ENCODE measurements around the gene MSGN1. TPM values are rescaled to one million over a fixed set of nuclear protein-coding genes. Genes with fewer than 3 reads are reported as not detected.

MSGN1 gene, protein sequence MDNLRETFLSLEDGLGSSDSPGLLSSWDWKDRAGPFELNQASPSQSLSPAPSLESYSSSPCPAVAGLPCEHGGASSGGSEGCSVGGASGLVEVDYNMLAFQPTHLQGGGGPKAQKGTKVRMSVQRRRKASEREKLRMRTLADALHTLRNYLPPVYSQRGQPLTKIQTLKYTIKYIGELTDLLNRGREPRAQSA
- total RNA-seq = not detected

DNA sequence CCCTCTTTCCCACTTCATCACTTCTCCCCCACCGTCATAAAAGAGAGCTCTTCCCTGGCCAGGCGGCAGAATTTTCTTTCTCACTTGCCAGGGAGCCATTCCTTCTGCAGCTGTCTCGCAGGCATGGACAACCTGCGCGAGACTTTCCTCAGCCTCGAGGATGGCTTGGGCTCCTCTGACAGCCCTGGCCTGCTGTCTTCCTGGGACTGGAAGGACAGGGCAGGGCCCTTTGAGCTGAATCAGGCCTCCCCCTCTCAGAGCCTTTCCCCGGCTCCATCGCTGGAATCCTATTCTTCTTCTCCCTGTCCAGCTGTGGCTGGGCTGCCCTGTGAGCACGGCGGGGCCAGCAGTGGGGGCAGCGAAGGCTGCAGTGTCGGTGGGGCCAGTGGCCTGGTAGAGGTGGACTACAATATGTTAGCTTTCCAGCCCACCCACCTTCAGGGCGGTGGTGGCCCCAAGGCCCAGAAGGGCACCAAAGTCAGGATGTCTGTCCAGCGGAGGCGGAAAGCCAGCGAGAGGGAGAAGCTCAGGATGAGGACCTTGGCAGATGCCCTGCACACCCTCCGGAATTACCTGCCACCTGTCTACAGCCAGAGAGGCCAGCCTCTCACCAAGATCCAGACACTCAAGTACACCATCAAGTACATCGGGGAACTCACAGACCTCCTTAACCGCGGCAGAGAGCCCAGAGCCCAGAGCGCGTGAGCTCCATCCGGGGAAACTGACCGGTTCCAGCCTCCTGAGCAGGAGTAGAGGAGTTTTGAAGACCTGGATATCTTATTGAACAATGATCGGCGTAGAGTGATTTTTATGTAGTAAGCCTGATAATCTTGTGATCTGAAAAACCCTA is at the start of gene MSGN1:
Gene MSGN1 (plus strand): TSS at position 65 of the 850 bp plus-strand sequence. CDS start 59 bp downstream, at position 124.
- Mint-ChIP-seq H3K4me1 (ENCODE audit: low read depth) (peaks cover 22% of the 10 kb centered on the region), H3K9me3 (ENCODE audit: insufficient read depth) (no peaks in the 10 kb centered on the region), H3K36me3 (ENCODE audit: low read depth) (no peaks in the 10 kb centered on the region), H3K27me3 (ENCODE audit: low read depth) (peaks cover 27% of the 10 kb centered on the region), H3K4me3 (no peak within 1 kb of the TSS), H3K27ac (no peak within 1 kb of the TSS)
- ATAC-seq = no peak
- CTCF ChIA-PET = no interaction called here
- POLR2A ChIA-PET = no interaction called here
- DNase-seq = no peak

DNA sequence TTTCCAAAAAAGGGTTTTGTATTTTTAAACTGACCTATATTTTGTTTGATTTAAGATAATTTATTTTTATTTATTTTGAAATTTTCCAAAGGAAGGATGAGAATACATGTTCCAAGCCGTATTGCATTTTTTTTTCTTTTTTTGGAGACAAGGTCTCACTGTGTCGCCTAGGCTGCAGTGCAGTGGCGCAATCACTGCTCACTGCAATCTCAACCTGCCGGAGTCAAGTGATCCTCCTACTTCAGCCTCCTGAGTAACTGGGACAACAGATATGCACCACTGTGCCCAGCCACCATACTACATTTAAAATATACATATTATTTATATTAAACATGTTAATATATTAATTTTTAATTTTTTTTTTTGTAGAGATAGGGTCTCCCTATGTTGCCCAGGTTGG is 47.4 kb upstream of the MSGN1 start:
- H3K9me3 Mint-ChIP-seq (ENCODE audit: insufficient read depth) = no peaks in the 10 kb centered on the region
- no peak for DNase-seq
- no peaks in the 10 kb centered on the region for H3K4me1 Mint-ChIP-seq (ENCODE audit: low read depth)
- no peaks in the 10 kb centered on the region for H3K27me3 Mint-ChIP-seq (ENCODE audit: low read depth)
- no peak for ATAC-seq
- no peak overlapping the region for H3K4me3 Mint-ChIP-seq
- H3K27ac Mint-ChIP-seq = no peak overlapping the region
- POLR2A ChIA-PET = interaction anchor here (0.5 kb wide), 1 partner anchor 44 kb away, joined by 3 read pairs; no protein-coding TSS in a partner anchor
- peaks cover 27% of the 10 kb centered on the region for H3K36me3 Mint-ChIP-seq (ENCODE audit: low read depth)
- CTCF ChIA-PET = no interaction called here

DNA sequence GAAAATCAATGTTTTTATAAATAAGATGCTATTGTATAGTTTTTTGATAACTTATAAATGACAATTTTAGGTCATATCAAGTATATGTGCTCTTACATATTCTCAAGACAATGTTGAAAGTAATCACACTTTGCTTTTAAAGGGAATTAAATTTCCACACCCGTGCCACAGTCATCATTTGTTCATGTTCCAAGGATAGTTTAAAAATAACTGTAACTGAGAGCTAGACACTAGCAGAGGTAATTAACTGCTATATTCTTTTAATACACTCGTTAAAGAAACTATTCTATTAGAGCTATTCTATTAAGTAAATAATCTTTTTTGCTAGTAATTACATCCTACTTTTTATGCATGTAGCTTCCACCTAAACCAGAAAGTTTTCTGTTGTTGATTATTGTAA is 44.3 kb upstream of the MSGN1 start:
- Mint-ChIP-seq H3K4me3 (no peak overlapping the region), H3K27me3 (ENCODE audit: low read depth) (no peaks in the 10 kb centered on the region), H3K9me3 (ENCODE audit: insufficient read depth) (no peaks in the 10 kb centered on the region), H3K36me3 (ENCODE audit: low read depth) (peaks cover 40% of the 10 kb centered on the region), H3K4me1 (ENCODE audit: low read depth) (no peaks in the 10 kb centered on the region), H3K27ac (no peak overlapping the region)
- POLR2A ChIA-PET = interaction anchor here (1.1 kb wide), 1 partner anchor 18 kb away, joined by 3 read pairs; the partner anchor contains the start of genes GEN1 and SMC6
- CTCF ChIA-PET = no interaction called here
- ATAC-seq (no peak), DNase-seq (no peak)

DNA sequence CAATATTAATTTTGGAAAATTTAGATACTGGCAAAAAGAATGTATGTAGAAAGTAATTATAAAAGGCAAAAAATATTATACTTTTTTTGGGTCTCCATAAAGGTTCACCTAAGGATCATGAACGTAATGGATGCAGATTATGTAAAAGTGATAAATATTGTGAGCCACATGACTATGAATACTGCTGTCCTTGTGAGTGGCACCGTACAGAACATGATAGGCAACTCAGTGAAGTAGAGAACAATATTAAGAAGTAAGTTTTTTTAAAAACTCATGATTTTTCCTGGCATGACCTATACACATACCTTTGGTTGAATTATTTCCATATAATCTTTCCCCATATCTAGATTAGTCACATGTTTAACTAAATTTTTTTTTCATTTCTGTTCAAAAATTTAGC is 43.7 kb upstream of the MSGN1 start:
- ATAC-seq (no peak), DNase-seq (no peak)
- no peaks in the 10 kb centered on the region for H3K27me3 Mint-ChIP-seq (ENCODE audit: low read depth)
- H3K4me3 Mint-ChIP-seq = no peak overlapping the region
- CTCF ChIA-PET = no interaction called here
- H3K4me1 Mint-ChIP-seq (ENCODE audit: low read depth) = no peaks in the 10 kb centered on the region
- H3K27ac Mint-ChIP-seq = no peak overlapping the region
- POLR2A ChIA-PET = interaction anchor here (1.1 kb wide), 1 partner anchor 19 kb away, joined by 3 read pairs; the partner anchor contains the start of genes GEN1 and SMC6
- H3K9me3 Mint-ChIP-seq (ENCODE audit: insufficient read depth) = no peaks in the 10 kb centered on the region
- peaks cover 42% of the 10 kb centered on the region for H3K36me3 Mint-ChIP-seq (ENCODE audit: low read depth)

DNA sequence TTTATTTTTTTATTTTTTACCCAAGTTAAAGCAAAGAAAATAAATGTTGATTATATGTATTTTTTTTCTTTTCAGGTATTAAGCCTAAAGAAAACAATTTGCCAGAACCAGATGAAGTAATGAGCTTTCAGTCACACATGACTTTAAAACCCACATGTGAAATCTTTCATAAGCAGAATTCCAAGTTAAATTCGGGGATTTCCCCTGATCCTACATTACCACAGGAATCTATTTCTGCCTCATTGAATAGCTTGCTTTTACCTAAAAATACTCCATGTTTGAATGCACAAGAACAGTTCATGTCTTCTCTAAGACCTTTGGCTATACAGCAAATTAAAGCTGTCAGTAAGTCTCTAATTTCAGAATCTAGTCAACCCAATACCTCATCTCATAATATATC is 35.7 kb upstream of the MSGN1 start:
- DNase-seq = no peak
- H3K27me3 Mint-ChIP-seq (ENCODE audit: low read depth) = no peaks in the 10 kb centered on the region
- no peak for ATAC-seq
- ChIA-PET CTCF (no interaction called here), POLR2A (no interaction called here)
- H3K27ac Mint-ChIP-seq = no peak overlapping the region
- no peaks in the 10 kb centered on the region for H3K9me3 Mint-ChIP-seq (ENCODE audit: insufficient read depth)
- peaks cover 61% of the 10 kb centered on the region for H3K36me3 Mint-ChIP-seq (ENCODE audit: low read depth)
- no peaks in the 10 kb centered on the region for H3K4me1 Mint-ChIP-seq (ENCODE audit: low read depth)
- H3K4me3 Mint-ChIP-seq = no peak overlapping the region

DNA sequence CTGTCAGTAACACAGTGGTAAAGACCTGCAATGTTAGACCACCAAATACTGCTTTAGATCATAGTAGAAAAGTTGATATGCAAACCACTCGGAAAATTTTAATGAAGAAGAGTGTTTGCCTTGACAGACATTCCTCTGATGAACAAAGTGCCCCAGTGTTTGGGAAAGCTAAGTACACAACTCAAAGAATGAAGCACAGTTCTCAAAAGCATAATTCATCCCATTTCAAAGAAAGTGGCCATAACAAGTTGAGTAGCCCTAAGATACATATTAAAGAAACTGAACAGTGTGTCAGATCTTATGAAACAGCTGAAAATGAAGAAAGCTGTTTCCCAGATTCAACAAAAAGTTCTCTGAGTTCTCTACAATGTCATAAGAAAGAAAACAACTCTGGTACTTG is 34.8 kb upstream of the MSGN1 start:
- H3K9me3 Mint-ChIP-seq (ENCODE audit: insufficient read depth) = no peaks in the 10 kb centered on the region

DNA sequence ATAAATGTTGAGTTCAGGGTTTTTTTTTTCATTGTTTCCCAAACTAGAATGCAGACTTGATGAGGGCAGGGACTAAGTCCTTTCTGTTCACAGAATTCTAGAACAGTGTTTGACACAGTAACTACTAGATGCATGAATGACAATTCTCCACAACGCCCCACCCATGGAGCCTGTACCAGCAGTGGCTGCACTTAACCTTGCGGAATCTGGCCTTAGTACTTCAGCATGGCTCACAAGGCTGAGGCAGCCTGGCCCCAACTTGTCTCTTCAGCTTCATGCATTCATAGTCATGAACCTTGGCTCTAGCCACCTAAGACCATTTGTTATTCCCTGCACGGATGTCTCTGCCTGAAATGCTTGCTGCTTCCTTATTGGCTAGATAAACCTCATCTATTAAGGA is 29.5 kb upstream of the MSGN1 start:
- ATAC-seq (no peak), DNase-seq (no peak)
- Mint-ChIP-seq H3K4me3 (no peak overlapping the region), H3K4me1 (ENCODE audit: low read depth) (no peaks in the 10 kb centered on the region), H3K27me3 (ENCODE audit: low read depth) (peaks cover 10% of the 10 kb centered on the region), H3K36me3 (ENCODE audit: low read depth) (peaks cover 25% of the 10 kb centered on the region), H3K27ac (no peak overlapping the region), H3K9me3 (ENCODE audit: insufficient read depth) (no peaks in the 10 kb centered on the region)
- ChIA-PET POLR2A (no interaction called here), CTCF (interaction anchor here (1.3 kb wide), 1 partner anchor 43 kb away, joined by 3 read pairs; no protein-coding TSS in a partner anchor)

More for the DNA sequence above, 34.8 kb upstream of the MSGN1 start:
- ChIA-PET CTCF (no interaction called here), POLR2A (no interaction called here)
- ATAC-seq (no peak), DNase-seq (no peak)
- Mint-ChIP-seq H3K36me3 (ENCODE audit: low read depth) (peaks cover 56% of the 10 kb centered on the region), H3K27me3 (ENCODE audit: low read depth) (no peaks in the 10 kb centered on the region), H3K4me3 (no peak overlapping the region), H3K4me1 (ENCODE audit: low read depth) (no peaks in the 10 kb centered on the region), H3K27ac (no peak overlapping the region)

DNA sequence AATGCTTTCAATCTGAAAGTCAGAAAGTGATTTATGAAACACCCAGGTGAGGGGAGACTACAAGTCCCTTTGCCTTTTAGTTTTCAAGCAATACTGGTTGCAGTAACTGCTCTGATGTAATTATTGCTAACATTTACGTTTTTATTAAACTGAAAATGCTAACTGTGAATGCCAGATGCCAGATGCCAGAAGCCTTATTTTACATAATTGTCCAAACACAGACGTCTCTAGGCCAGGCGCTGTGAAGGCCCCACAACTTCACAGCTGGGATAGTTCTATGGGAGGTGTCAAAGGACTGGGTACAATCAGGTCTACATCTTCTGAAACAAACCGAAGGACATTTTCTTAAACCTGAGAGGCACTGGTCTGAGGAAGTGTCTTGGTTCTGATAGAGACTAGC is 27.5 kb upstream of the MSGN1 start:
- H3K27me3 Mint-ChIP-seq (ENCODE audit: low read depth) = peaks cover 26% of the 10 kb centered on the region
- H3K4me3 Mint-ChIP-seq = no peak overlapping the region
- H3K36me3 Mint-ChIP-seq (ENCODE audit: low read depth) = peaks cover 6% of the 10 kb centered on the region
- POLR2A ChIA-PET = interaction anchor here (0.6 kb wide), 1 partner anchor 1677 kb away, joined by 3 read pairs; no protein-coding TSS in a partner anchor
- ATAC-seq (no peak), DNase-seq (no peak)
- no peaks in the 10 kb centered on the region for H3K9me3 Mint-ChIP-seq (ENCODE audit: insufficient read depth)
- CTCF ChIA-PET = no interaction called here
- H3K4me1 Mint-ChIP-seq (ENCODE audit: low read depth) = peaks cover 9% of the 10 kb centered on the region
- no peak overlapping the region for H3K27ac Mint-ChIP-seq

DNA sequence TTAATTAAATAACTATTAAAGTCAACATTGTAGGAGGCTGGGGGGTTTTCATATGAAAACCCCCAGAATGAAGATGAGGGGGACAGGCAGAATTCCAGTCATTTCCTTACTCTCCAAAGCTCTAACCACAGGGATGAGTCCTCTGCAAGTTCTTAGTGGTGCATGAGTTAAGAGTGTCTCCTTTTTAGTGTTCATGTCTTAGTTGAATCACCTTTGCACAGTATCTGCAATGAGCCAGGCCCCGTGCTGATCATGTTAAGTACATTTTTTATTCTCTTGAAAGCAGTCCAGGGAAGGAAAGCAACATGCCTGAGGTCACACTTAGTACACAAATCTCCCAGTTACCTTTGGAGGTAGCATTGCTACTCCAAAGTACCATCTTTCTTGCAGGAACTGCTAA is 25.7 kb upstream of the MSGN1 start:
- no peaks in the 10 kb centered on the region for H3K36me3 Mint-ChIP-seq (ENCODE audit: low read depth)
- peaks cover 9% of the 10 kb centered on the region for H3K4me1 Mint-ChIP-seq (ENCODE audit: low read depth)
- DNase-seq (no peak), ATAC-seq (no peak)
- H3K27me3 Mint-ChIP-seq (ENCODE audit: low read depth) = peaks cover 30% of the 10 kb centered on the region
- ChIA-PET POLR2A (no interaction called here), CTCF (no interaction called here)
- H3K27ac Mint-ChIP-seq = no peak overlapping the region
- no peaks in the 10 kb centered on the region for H3K9me3 Mint-ChIP-seq (ENCODE audit: insufficient read depth)
- H3K4me3 Mint-ChIP-seq = no peak overlapping the region

DNA sequence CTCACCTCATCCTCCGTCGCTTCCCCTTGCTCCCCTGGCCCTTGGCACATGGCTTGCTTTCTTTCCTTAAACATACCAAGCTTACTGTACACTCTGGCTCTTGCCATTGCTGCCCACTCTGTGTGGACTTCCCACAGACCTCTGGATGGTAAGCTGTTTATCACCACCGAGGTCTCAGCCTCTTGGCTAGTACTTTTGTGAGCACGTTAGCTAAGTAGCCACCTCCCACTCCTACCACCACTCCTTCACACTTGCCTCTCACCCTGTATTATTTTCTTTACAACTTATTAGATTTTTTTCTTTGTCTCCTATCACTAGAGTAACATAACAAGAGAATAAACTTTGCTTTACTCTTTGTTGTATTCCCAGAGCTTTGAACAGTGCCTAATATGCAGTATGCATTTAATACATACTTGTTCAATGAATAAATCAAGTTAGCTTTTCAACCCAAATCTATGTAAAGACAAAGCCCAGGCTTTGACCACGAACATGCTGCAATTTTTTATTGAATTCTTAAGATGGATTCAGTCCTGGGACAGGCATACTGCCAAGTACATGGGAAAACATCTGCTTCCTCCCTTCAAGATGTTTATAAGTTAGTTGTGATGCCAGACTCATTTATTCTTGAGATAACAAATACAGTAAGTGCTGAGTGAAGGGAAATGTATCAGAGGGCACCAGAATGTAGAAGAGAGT is 25.0 kb upstream of the MSGN1 start:
- POLR2A ChIA-PET = no interaction called here

DNA sequence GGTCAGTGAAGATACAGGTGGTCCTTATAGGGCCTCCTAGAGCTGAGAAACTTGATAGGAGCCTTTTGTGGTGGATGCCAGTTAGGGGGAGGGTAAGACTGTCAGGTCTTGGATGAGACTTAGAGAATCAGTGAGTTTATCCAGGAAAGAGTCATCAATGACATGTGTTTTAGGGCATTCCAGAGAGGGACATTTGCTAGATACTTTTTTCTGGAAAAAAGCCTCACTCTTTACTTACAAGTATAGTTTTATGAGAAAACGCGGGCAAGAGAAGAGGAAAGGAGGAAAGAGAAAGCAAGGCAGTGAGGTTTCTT is 24.5 kb upstream of the MSGN1 start:
- no peaks in the 10 kb centered on the region for H3K36me3 Mint-ChIP-seq (ENCODE audit: low read depth)
- H3K4me1 Mint-ChIP-seq (ENCODE audit: low read depth) = peaks cover 9% of the 10 kb centered on the region
- H3K27ac Mint-ChIP-seq = no peak overlapping the region
- no peak for ATAC-seq
- DNase-seq = no peak
- POLR2A ChIA-PET = no interaction called here
- CTCF ChIA-PET = no interaction called here
- peaks cover 32% of the 10 kb centered on the region for H3K27me3 Mint-ChIP-seq (ENCODE audit: low read depth)
- no peak overlapping the region for H3K4me3 Mint-ChIP-seq
- no peaks in the 10 kb centered on the region for H3K9me3 Mint-ChIP-seq (ENCODE audit: insufficient read depth)

More for the DNA sequence above, 25.0 kb upstream of the MSGN1 start:
- peaks cover 30% of the 10 kb centered on the region for H3K27me3 Mint-ChIP-seq (ENCODE audit: low read depth)
- peaks cover 9% of the 10 kb centered on the region for H3K4me1 Mint-ChIP-seq (ENCODE audit: low read depth)
- no peaks in the 10 kb centered on the region for H3K9me3 Mint-ChIP-seq (ENCODE audit: insufficient read depth)
- ATAC-seq (no peak), DNase-seq (no peak)
- H3K4me3 Mint-ChIP-seq = no peak overlapping the region
- no peak overlapping the region for H3K27ac Mint-ChIP-seq
- H3K36me3 Mint-ChIP-seq (ENCODE audit: low read depth) = no peaks in the 10 kb centered on the region
- CTCF ChIA-PET = no interaction called here

DNA sequence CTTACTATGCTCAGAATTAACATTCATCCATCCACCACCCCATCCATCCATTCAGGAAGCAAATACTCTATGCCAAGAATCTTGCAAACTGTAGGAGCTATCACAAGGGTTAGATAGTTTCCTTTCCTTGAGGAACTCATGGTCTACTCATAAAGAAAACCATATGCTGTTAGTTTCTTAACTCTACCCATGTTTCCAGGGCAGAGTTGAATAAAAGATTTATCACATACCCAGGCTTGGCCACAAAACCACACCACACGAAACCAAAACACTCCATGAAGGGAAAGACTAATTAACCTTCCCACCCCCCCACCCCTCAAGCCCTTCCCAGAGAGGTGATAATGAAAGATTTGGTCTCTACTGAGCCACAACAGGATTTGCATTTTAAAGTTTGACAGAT is 23.7 kb upstream of the MSGN1 start:
- ATAC-seq = no peak
- peaks cover 9% of the 10 kb centered on the region for H3K4me1 Mint-ChIP-seq (ENCODE audit: low read depth)
- no peak for DNase-seq
- ChIA-PET CTCF (no interaction called here), POLR2A (no interaction called here)
- no peaks in the 10 kb centered on the region for H3K9me3 Mint-ChIP-seq (ENCODE audit: insufficient read depth)
- H3K27me3 Mint-ChIP-seq (ENCODE audit: low read depth) = peaks cover 33% of the 10 kb centered on the region
- H3K4me3 Mint-ChIP-seq = no peak overlapping the region
- H3K27ac Mint-ChIP-seq = no peak overlapping the region
- no peaks in the 10 kb centered on the region for H3K36me3 Mint-ChIP-seq (ENCODE audit: low read depth)
